GM20000 (cell line): ENCODE data around the gene SUCNR1.
"Not testable (repeated sequence)": the region's sequence is repeated elsewhere in the genome, so short reads cannot be mapped to it uniquely, and the experiment has no call there.

Experiments
- DNase-seq: peaks from one replicate; pipeline ENCODE4 v3.0.0; 2012; ENCODE audit warnings: low spot score
- CTCF ChIP-seq: IDR thresholded peaks from 2 replicates; pipeline ENCODE4 v1.5.1; 2012; ENCODE audit warnings: mild to moderate bottlenecking, control low read depth; ENCODE audit errors: extremely low read depth, missing control alignments

Gene SUCNR1

GRCh38 chr3:151843275-151843674 is 30.2 kb upstream of the SUCNR1 start:
- no peak for TF ChIP-seq CTCF
- no peak for DNase-seq

- no peak for TF ChIP-seq CTCF
- no peak for DNase-seq
Observed at GRCh38 chr3:151845306-151845905, 28.0 kb upstream of the SUCNR1 start.

- not testable (repeated sequence) for DNase-seq
Observed at GRCh38 chr3:151850065-151850464, 23.4 kb upstream of the SUCNR1 start.

GRCh38 chr3:151852074-151852811 is 21.2 kb upstream of the SUCNR1 start:
- no peak for DNase-seq
- TF ChIP-seq CTCF: no peak

GRCh38 chr3:151856118-151856517 is 17.3 kb upstream of the SUCNR1 start:
- no peak for DNase-seq
- TF ChIP-seq CTCF: no peak

- no peak for DNase-seq
- no peak for TF ChIP-seq CTCF
Observed at GRCh38 chr3:151856641-151857040, 16.8 kb upstream of the SUCNR1 start.

DNA sequence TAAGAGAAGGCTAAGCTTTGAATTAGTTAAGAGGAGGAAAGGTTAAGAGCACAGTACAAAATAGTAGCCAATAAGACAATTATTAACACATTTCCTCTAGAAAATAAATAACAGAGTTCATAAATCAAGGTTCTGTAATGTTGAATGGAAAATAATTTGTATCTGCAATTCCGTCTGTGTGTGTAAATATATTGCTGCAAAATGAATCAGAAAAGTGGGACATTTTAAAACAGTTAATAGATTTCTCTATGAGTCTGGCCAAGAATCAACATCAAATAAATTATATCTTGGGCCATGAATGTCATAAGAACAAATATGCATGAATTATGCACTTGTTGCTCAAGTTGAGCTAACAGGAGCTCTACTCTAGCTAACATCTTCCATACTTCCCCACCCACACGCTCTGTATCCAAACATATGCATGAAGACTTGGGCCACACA is 14.2 kb upstream of the SUCNR1 start:
- no peak for DNase-seq
- no peak for TF ChIP-seq CTCF

DNA sequence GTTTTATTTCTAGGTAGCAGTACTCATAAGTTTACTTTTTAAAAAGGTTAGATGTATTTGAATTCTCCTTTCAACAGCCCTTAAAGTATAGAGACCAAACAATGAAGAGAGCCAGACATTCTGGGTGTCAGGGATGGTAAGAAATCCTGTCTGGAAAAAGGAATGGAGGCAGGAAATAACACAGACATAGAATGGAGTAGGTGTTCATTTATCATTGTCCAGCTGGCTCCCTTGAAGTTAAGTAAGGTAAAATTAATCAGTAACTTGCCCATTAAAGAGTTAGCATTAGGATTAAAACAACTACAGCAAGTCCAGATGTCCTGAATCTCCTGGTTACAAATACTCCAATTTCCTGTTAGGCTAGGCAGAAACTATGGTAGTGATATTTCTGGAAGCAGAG is 13.5 kb upstream of the SUCNR1 start:
- no peak for DNase-seq
- no peak for TF ChIP-seq CTCF
